Peyer's patch (tissue), 4 donors: ENCODE results near the gene NAP1L4.

Experiments
- POLR2A ChIP-seq, 2 donors: fragments of 450-650 bp; IDR thresholded peaks; one replicate each; pipeline ENCODE4 v1.5.1; 2017; ENCODE audit warnings: antibody characterized with exemption in 2 of 2, mild to moderate bottlenecking in 2 of 2, moderate library complexity in 2 of 2
- TF ChIP-seq, protein P1 (sequence below), 6 experiments: fragments of 450-650 bp in 4 of 6; fragments of 200-600 bp in 2 of 6; sonication (generic) in 1 of 6; IDR thresholded peaks; one replicate each; pipeline ENCODE4 v1.5.1; 2017 to 2019; ENCODE audit warnings: antibody characterized with exemption in 6 of 6, mild to moderate bottlenecking in 3 of 6, moderate library complexity in 1 of 6

DNA sequence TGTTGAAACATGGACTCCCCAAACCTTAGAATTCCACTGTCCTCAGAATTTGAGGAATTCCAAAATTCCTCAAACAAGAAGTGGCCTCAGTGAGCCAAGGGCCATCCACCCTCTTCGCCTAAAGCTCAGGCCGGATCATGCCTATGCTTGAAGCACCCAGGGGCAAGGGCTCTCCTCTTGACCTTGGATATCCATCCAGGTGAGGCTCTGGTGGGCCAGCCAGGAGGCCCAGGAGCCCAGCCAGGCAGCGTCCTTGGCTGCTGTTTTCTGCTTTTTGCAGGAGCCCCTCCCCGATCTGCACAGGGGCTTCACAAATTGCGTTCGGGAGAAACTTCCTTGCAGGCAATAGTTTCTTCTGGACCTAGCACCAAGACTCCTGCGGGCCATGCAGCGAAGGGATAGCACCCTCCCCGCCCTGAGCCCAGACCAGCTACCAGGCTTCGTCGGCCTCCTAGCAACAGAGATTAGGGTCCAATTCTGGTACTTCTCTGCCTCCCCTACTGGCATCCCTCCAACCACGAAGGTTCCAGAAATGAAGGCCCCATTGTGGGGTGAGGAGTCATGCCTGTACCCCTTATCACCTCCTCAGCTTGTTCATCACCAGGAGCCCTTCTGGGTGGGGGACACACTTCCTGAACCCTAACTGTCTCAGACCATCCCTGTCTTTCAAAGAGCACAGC is 64.9 kb downstream of the NAP1L4 start:
- TF ChIP-seq, protein P1, sequence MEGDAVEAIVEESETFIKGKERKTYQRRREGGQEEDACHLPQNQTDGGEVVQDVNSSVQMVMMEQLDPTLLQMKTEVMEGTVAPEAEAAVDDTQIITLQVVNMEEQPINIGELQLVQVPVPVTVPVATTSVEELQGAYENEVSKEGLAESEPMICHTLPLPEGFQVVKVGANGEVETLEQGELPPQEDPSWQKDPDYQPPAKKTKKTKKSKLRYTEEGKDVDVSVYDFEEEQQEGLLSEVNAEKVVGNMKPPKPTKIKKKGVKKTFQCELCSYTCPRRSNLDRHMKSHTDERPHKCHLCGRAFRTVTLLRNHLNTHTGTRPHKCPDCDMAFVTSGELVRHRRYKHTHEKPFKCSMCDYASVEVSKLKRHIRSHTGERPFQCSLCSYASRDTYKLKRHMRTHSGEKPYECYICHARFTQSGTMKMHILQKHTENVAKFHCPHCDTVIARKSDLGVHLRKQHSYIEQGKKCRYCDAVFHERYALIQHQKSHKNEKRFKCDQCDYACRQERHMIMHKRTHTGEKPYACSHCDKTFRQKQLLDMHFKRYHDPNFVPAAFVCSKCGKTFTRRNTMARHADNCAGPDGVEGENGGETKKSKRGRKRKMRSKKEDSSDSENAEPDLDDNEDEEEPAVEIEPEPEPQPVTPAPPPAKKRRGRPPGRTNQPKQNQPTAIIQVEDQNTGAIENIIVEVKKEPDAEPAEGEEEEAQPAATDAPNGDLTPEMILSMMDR (IDR thresholded peaks at IDR 0.05), result no peak
- TF ChIP-seq POLR2A (IDR thresholded peaks at IDR 0.05), result no peak
